NCI-H1092 (cell line): Measurements from ENCODE around the gene BPIFB1.

Experiments
- DNase-seq: peaks from one replicate; lab custom pipeline; 2025; lab: John Stamatoyannopoulos, UW

The BPIFB1 gene, protein sequence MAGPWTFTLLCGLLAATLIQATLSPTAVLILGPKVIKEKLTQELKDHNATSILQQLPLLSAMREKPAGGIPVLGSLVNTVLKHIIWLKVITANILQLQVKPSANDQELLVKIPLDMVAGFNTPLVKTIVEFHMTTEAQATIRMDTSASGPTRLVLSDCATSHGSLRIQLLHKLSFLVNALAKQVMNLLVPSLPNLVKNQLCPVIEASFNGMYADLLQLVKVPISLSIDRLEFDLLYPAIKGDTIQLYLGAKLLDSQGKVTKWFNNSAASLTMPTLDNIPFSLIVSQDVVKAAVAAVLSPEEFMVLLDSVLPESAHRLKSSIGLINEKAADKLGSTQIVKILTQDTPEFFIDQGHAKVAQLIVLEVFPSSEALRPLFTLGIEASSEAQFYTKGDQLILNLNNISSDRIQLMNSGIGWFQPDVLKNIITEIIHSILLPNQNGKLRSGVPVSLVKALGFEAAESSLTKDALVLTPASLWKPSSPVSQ

DNA sequence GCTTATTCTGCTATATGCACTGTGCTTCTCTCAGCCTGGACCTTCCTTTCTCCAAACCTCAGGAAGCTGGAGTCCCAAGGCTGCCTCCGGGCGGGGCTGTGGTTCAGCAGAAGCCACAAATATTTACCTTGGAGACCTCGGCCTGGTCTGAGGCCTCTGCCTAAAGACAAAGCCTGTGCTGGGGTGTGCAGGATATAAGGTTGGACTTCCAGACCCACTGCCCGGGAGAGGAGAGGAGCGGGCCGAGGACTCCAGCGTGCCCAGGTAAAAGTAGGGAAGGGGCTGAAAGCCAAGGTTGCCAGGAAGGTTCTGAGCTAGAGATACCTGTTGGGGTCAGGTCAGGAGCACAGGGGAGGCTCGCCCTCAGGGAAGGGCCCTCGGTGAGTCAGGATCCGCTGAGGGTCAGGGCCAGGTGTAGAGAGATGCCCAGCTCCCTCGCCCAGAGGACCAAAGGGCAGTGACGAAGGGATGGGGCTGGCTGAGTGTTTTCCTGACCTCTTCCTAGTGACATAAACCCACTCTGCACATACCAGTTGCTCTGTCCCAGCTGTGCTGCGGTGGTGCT, at the start of gene BPIFB1:
Gene BPIFB1 (plus strand): TSS at position 224 of the 565 bp plus-strand sequence. CDS start 2,860 bp downstream, outside the sequence.
- DNase-seq = no peak

DNA sequence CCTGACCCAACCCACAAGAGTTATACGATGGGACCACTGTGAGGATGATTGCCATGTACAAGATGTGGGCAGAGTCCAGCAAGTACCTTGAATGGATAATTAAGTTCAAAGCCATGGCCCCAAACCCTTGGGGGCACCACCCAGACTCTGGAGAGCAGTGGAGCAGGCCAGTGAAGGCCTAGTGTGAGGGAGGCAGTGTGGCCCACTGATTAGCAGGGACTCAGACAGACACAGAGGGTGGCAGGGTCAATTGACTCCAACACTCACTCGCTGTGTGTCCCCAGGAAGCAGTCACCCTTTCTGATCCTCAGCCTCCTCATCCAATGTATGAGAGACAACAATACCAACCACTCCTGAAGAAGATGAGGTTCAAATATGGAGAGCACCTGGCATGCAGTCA, 49.0 kb upstream of the BPIFB1 start:
- no peak for DNase-seq

DNA sequence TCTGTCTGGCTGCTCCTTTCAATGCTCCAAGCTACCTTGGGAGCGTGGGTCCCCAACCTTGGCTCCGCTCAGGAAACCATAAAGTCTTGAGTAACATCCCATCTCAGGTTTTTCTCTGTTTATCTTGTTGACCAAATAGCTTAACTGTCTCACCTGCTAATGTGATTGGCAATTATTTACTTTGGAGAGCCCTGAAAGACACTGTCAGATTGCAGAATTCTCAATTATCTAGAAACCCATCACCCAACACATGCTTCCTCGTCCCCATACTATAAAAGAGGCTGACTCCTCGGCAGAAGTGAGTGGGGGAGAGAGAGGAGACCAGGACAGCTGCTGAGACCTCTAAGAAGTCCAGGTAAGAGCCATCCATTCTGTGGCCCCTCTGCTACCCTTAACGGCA, 47.3 kb upstream of the BPIFB1 start, which contains the start of gene BPIFA1:
Gene BPIFA1 (plus strand): TSS at position 301 of the 400 bp plus-strand sequence. CDS start 1,716 bp downstream, outside the sequence.
- no peak for DNase-seq

DNA sequence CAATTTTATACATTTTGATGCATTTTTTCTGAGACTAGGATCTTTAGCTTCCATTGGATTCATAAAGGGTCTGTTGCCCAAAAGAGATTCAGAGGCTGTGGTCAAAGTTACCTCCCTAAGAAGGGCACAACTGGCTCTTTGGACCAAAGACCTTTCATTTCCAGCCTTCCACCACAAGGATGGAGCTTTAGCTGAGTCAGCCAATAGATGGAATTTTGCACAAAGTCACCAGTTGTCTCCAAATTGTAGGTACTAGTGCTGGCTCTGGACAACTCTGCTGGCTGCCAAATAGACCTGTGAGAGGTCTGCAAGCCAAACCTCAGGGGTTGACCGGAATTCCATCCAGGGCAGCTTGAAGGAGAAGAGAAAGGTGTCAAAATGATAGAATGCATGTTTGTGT, 46.7 kb upstream of the BPIFB1 start:
- DNase-seq = no peak

DNA sequence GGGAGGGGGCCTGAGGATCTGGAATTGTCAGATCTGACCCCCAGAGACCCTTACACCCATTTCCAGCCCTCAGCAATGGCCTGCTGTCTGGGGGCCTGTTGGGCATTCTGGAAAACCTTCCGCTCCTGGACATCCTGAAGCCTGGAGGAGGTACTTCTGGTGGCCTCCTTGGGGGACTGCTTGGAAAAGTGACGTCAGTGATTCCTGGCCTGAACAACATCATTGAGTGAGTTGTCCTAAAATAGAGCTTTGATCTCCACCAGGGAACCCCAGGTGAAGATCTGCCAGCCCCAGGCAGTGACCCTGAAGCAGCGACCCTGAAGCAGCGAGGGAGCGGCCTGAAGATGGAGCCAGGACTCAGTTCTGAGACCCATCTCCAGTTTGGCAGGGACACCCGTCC, 45.0 kb upstream of the BPIFB1 start:
- no peak for DNase-seq

DNA sequence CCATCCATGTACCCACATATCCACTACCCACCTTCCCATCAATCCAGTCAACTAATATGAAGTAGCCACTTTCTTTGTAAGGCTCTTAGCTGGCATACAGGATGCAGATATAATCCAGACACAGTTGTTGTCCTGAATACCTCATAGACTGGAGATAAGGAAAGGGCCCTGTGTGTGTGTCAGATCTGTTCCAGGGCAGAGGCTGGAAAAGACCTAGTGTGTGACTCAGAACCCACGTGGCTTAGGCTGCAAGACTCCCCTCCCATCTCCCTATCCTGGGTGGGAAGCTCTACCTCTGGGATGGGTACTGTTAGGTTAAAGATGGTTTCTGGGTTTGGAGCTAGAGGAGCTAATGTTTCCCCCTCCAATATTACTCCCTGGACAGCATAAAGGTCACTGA, 43.6 kb upstream of the BPIFB1 start:
- DNase-seq = no peak

DNA sequence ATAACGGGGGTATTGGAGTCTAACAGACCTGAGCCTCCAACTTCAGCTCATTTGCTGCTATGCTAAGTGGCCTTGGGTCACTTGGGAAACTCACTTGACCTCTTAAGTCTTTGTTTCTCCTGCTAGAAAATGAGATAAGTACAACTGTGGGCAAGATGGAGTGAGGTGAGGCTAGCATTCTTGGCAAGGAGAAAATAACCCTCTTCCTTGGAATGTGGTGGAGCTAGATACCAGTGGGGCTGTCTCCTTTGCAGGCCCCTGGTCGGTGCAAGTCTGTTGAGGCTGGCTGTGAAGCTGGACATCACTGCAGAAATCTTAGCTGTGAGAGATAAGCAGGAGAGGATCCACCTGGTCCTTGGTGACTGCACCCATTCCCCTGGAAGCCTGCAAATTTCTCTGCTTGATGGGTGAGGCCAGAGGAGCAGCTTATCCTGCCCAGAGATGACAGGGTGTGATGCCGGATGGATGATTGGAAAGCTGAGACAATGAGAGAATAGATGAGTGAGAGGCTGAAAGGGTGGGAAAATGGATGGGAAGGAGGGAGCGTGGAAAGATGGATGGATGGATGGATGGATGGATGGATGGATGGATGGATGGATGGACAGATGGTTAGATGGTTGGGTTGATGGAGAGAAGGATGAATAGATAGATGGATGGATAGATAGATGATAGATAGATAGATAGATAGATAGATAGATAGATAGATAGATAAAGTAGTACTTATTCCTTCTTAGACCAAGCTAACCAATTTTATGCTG, 42.9 kb upstream of the BPIFB1 start:
- DNase-seq = no peak

DNA sequence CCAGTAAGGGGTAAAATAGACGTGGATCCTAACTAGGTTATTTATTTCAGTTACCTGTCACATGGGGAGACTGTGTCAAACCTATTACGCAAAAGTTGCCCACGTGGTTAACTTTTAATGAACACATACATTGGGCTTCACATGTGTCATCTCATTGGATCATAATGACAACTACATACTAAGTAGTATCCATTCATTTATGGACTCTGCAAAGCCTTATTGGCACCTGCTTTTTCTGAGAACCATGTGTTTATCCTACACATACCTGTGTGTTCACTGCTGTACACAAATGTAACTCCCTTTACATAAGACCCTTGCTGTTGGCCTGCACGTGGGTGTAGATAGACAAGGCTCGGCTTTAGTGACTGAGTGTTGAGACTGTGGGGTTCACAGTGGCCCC, 42.1 kb upstream of the BPIFB1 start:
- no peak for DNase-seq

DNA sequence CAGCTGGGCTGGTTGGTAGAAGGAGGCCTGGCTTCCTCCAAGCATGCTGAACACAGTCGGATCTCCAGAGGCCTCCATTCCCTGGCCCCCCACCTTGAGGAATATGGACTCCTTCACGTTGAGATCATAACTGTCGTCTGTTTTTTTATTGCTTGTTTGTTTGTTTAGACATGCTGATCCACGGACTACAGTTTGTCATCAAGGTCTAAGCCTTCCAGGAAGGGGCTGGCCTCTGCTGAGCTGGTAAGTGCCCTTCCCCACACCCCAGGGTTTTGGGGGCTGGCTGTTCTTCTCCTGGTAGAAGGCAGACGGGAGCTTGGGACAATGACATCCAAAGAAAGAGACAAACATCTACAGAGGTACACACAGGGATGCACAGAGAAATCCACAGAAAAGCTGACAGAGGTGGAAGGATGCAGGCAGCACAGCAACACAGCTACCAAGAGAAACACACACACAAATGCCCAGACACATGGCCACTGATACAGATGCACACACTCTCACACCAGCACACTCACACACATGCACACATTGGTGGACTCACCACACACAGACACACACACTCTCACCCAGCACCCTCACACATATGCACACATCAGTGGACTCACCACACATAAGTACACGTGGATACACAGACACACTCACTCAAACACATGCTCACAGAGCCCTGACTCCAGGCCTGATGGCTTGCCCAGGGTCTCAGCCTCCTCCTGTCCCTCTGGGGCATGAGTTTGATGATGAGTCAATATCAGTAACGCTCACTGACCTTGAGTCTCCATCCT, 40.5 kb upstream of the BPIFB1 start:
- no peak for DNase-seq

DNA sequence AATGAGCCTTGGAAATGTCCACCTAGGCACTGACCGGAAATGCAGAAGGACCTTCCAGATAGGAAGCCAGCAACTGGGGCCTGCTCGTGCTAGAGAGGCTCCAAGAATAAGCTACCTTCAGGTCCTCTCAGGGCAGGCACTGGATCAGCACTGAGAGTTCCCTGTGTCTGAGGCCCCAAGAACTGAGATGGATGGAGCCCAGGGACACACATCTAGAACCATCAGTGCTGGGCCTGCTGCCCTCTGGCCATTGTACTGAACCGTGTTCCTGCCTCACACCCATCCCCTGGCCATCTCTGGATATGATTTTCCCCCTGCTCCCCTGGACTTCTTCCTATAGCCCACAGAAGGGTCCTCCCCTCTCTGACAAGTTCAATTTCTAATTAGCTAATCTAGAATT, 36.9 kb upstream of the BPIFB1 start:
- no peak for DNase-seq

DNA sequence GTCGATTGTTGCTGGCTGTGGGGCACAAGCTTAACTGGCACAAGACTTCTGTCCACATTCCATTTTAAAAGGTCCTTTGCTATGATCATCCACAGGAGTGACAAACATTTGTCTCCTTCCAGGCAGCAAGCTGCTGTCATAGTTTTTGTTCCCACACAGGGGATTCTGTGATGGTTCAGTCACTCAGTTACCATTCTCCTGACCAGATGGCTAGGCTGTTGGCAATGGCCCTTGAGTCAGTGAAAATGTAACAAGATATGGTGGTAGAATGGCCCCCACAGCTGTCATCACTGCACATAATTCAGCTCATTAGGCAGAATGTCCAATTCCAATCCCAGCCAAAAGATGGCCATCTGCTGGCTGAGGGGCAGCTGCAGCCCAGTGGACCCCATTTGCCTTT, 33.6 kb upstream of the BPIFB1 start:
- no peak for DNase-seq

DNA sequence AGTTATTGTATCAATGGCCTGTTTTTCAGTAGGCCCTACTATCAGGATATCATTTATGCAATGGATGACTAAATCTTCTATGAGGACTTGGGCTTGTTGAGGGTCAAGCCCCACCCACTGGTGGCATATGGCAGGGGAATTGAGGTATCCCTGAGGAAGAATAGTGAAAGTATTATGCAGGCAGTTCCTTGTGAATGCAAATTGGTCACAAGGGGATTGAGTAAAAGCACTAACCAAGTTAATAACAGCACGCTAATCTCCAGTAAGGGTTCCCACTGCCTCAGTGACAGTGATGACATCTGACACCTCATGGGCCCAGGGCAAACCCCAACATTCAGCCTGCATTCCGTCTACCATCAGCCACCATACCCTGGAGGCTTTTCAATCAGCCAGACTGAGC, 32.3 kb upstream of the BPIFB1 start:
- DNase-seq = no peak

DNA sequence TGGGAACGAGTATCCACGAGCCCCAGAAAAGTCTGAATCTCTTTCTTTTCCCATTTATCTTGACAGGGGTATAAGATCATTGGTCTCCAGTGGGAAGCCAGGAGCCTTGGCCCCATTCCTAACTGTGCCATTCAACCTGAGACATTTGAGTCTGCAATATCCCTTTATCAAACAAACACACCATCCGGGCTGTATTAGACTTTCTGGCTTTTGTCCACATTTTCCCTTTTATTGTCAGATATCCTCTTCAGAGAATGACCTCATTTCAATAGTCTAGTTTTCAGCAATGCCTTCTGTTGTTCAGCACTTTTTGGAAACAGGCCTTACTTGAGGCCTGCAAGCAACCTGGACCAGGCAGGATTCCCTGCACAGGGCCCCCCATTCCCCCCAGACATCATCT, 31.5 kb upstream of the BPIFB1 start:
- peak; percentile 79 for DNase-seq

DNA sequence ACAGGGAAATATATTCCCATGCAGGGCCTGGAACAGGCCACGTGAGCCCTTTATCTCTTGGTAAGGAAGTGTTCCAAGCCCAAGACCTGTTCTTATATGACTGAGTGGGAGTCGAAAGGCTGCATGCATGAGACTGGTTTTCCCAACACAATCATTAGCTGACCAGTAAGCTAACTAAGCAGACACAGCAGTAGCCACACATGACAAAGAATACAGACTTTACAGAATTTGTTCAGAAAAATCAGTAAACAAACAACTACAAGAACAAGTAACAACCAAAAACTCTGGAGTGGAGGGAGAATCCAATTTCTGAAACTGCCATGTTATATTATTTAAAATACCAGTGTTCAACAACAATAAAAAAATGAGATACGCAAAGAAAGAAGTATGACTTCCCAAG, 30.6 kb upstream of the BPIFB1 start:
- DNase-seq = no peak

DNA sequence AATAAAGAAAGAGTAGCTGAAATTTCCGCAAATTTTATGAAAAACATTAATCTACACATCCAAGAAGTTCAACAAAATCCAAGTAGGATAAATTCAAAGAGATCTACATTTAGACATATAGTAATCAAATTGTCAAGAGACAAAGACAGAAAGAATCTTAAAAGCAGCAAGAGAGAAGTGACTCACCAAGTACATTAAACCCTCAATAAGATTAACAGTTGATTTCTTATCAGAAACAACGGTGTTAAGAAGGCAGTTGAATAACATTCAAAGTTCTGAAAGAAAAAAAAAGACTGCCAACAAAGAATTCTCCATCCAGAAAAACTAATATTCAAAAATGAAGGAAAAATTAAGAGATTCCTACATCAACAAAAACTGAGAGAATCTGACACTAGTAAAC, 28.0 kb upstream of the BPIFB1 start:
- no peak for DNase-seq

DNA sequence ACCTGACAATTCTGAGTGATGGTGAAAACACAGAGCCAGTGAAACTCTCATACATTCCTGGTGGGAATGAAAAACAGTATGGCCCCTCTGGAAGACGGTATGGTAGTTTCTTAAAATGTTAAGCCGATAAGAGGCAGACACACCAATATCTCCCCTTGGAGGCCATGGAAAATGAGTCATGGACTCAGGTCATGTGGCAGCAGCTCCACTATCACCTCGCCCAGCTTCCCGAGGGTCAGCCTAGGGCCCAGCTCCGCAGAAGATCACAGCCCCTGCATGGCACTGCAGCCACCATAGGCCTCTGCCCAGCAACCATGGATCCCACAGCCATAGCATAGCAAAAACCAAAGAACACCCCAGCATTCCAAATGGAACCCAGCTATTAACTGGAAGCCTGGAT, 25.8 kb upstream of the BPIFB1 start:
- DNase-seq = no peak

DNA sequence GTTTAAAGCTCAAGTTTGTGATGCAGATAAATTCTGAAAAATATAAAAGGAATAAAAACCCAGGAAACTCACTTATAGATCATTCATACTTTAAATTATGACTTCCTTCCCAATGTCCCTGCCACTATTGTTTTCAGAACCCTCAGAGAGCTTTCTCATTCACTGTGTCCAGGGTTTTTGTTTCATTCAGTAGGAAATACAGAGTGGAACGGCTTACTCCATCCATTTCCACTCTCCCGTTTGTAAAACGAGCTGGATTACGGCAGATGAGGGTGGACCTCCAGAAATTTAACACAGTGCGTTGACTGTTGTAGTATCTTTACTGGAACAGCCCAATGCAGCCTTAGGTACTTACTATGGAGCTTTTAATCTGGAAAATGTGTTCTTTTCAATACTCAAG, 23.6 kb upstream of the BPIFB1 start:
- DNase-seq = no peak

DNA sequence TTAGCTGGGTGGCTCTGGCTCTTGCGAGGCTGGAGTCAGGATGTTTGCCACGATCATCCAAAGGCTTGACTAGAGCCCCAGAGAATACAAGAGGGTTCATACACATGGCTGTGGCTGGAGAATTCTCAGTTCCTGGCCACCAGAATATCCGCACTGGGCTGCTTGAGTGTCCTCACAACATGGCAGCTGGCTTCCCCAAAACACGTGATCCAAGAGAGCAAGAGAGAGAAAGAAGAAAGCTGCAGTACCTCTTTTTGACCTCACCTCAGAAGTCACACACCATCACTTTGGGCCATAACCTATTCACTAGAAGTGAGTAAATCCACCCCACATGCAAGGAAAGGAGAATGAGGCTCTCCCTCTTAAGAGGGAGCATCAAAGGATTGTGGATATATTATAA, 21.5 kb upstream of the BPIFB1 start:
- DNase-seq = no peak

DNA sequence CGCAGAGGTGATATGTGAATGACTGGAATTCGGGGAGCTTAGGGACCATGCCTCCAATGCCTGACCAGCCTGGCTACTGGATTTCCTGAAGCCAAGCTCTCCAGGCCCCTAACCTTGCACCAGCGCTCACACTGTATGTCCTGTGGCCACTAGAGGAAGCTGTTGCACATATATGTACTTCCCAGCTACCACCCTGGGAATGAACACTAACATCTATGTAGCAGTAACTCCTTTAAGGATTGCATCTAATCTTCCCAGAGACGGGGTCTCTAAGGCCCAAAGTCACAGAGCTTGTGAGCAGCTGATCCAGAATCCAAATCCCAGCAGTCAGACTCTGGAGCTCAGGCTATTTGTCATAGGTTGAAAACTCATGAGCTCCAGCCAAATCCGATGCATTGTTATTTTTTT, 20.4 kb upstream of the BPIFB1 start:
- peak; percentile 45 for DNase-seq

DNA sequence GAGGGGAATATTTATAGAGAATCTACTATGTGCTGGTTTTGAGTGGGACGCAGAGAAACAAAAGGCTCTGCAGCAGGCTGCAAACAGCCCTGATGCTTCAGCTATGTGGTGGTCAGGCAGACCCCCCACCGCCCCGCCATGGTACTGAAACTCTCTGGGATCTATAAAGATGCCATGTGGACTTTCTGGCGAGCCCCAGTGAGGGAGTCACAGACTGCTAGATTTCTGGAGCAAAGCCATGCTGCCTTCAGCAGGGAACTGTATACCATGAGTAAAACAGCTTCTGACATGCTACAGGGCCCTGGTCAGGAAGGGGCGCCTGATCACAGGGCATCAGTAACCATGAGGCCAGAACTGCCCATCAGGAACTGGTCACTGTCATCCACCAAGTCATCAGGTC, 19.2 kb upstream of the BPIFB1 start:
- no peak for DNase-seq

DNA sequence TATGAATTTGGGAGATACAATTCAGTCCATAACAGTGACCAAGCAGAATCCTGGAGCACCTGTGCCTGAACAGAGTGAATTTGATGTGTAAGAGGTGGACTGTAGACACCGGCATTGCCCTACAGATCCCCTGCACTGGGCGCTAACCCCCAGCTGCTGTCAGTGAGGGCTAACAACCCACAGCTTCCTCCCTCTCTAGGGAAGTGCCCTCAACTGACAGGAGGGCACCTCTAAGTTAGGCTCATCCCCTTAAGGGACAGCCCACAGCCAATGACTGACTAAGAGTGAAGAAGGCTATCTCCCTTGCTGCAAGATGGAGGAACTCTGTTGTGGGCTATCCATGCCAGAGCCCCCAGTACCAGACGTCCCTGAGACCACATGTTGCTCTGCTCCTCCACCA, 15.3 kb upstream of the BPIFB1 start:
- DNase-seq = no peak
